ENCODE measurements around the gene NUBP2.

GRCh38 chr16:1751946-1752345, 30.8 kb upstream of the NUBP2 start:
- TF ChIP-seq CTCF (conservative IDR thresholded peaks at IDR 0.05) (no peak), ZFX (IDR thresholded peaks at IDR 0.05) (no peak)
